Nephron progenitor cell (in vitro differentiated cells): ENCODE results near the gene C1orf198.
"Not testable (repeated sequence)": the region's sequence is repeated elsewhere in the genome, so short reads cannot be mapped to it uniquely, and the experiment has no call there.

ENCODE experiments used
- DNase-seq: peaks from one replicate; pipeline ENCODE4 v3.0.0; 2021
- H3K27ac Mint-ChIP-seq: 2 replicates; pipeline ENCODE4 v1.8.0; 2021; ENCODE audit warnings: mild to moderate bottlenecking, moderate library complexity, mixed read lengths
- H3K27me3 Mint-ChIP-seq: 2 replicates; pipeline ENCODE4 v1.8.0; 2021; ENCODE audit warnings: mild to moderate bottlenecking, low read depth, mixed read lengths; ENCODE audit not compliant: poor library complexity
- H3K36me3 Mint-ChIP-seq: 2 replicates; pipeline ENCODE4 v1.8.0; 2021; ENCODE audit warnings: low read depth, mixed read lengths
- H3K4me1 Mint-ChIP-seq: 2 replicates; pipeline ENCODE4 v1.8.0; 2021; ENCODE audit warnings: mixed read lengths
- H3K4me3 Mint-ChIP-seq: 2 replicates; pipeline ENCODE4 v1.8.0; 2021; ENCODE audit warnings: mild to moderate bottlenecking, moderate library complexity, mixed read lengths
- H3K9me3 Mint-ChIP-seq: 2 replicates; pipeline ENCODE4 v1.8.0; 2021; ENCODE audit warnings: mild to moderate bottlenecking, moderate library complexity, mixed read lengths
- TF ChIP-seq, protein P1 (sequence below): fragments of 200-600 bp; sonication (generic); IDR thresholded peaks from 2 replicates; pipeline ENCODE4 v1.5.0; 2021; ENCODE audit warnings: antibody characterized with exemption

C1orf198 gene

GRCh38 chr1:230852959-230853358 is 15.4 kb downstream of the C1orf198 start:
- DNase-seq = no peak
- TF ChIP-seq, protein P1, sequence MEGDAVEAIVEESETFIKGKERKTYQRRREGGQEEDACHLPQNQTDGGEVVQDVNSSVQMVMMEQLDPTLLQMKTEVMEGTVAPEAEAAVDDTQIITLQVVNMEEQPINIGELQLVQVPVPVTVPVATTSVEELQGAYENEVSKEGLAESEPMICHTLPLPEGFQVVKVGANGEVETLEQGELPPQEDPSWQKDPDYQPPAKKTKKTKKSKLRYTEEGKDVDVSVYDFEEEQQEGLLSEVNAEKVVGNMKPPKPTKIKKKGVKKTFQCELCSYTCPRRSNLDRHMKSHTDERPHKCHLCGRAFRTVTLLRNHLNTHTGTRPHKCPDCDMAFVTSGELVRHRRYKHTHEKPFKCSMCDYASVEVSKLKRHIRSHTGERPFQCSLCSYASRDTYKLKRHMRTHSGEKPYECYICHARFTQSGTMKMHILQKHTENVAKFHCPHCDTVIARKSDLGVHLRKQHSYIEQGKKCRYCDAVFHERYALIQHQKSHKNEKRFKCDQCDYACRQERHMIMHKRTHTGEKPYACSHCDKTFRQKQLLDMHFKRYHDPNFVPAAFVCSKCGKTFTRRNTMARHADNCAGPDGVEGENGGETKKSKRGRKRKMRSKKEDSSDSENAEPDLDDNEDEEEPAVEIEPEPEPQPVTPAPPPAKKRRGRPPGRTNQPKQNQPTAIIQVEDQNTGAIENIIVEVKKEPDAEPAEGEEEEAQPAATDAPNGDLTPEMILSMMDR = no peak
- H3K4me3 Mint-ChIP-seq = no peak overlapping the region
- H3K27me3 Mint-ChIP-seq = no peaks in the 10 kb centered on the region
- H3K36me3 Mint-ChIP-seq = peaks cover 64% of the 10 kb centered on the region
- peaks cover 60% of the 10 kb centered on the region for H3K4me1 Mint-ChIP-seq
- H3K27ac Mint-ChIP-seq = no peak overlapping the region
- H3K9me3 Mint-ChIP-seq = peaks cover 16% of the 10 kb centered on the region

- peaks cover 57% of the 10 kb centered on the region for H3K4me1 Mint-ChIP-seq
- peaks cover 16% of the 10 kb centered on the region for H3K9me3 Mint-ChIP-seq
- H3K27me3 Mint-ChIP-seq = no peaks in the 10 kb centered on the region
- TF ChIP-seq, protein P1 = no peak
- peak overlapping the region; percentile 78 for H3K27ac Mint-ChIP-seq
- peak; percentile 50 for DNase-seq
- H3K4me3 Mint-ChIP-seq = no peak overlapping the region
- H3K36me3 Mint-ChIP-seq = peaks cover 65% of the 10 kb centered on the region
Observed at GRCh38 chr1:230851291-230851691, 17.0 kb downstream of the C1orf198 start.

DNA sequence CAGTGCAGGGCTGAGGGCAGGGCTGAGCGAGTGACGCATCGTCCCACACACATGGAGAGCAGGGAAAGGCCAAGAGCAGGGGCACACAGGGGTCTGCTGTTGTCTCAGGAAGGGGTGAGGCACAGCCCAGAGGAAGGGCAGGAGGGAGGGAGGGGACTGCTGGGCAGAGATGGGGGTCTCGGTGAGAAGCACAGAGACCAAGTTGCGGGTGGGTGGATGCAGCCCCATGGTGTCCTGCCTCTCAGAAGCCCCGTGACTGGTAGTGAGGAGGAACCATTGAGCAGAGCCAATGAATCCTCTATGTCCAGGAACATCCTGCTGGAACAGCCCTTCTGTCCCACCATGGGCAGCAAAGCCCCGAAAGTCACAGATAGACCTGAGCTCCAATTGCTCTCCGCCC is 17.8 kb downstream of the C1orf198 start:
- DNase-seq = no peak
- H3K4me3 Mint-ChIP-seq = no peak overlapping the region
- no peaks in the 10 kb centered on the region for H3K27me3 Mint-ChIP-seq
- peaks cover 16% of the 10 kb centered on the region for H3K9me3 Mint-ChIP-seq
- peak overlapping the region; percentile 92 for H3K27ac Mint-ChIP-seq
- peaks cover 52% of the 10 kb centered on the region for H3K4me1 Mint-ChIP-seq
- TF ChIP-seq, protein P1 = no peak
- peaks cover 61% of the 10 kb centered on the region for H3K36me3 Mint-ChIP-seq

DNA sequence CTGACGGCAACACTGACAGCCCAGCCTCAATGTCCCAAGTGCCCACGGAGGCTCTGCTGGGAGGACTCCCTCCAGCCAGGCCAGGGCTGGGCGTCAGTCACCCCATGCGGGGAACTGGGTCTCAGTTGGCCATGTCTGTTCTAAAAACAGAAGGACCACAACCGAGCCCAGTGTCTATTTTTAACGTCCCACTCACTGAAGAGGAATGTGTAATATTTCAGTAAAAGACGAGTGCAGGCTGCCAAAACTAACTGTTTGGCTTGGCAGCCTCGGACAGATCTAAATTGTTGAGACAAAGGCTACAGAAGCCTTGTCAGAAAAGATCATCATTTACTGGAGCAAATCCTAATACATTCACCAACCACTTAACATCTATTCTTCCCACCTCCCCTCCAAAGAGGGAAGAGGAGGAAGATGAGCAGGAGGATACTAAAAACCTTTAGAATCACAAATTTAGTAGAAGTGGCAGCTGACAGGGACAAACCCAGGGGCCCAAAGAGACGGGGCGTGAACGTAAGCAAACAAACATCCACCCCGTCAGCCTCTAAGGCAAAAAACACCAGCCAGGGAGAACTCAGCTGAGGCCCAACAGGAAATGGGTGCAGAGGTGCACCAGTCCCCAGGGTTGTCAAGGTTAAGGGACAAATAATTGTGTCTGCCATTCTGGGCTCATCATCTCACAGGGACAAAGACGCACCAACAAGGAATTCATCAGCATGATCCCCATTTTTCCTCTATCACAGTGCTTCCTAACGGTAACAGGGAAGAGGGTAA is 18.7 kb downstream of the C1orf198 start:
- TF ChIP-seq, protein P1 = no peak
- peaks cover 16% of the 10 kb centered on the region for H3K9me3 Mint-ChIP-seq
- no peak for DNase-seq
- peaks cover 52% of the 10 kb centered on the region for H3K4me1 Mint-ChIP-seq
- no peak overlapping the region for H3K4me3 Mint-ChIP-seq
- peak overlapping the region; percentile 96 for H3K27ac Mint-ChIP-seq
- H3K36me3 Mint-ChIP-seq = peaks cover 56% of the 10 kb centered on the region
- no peaks in the 10 kb centered on the region for H3K27me3 Mint-ChIP-seq

DNA sequence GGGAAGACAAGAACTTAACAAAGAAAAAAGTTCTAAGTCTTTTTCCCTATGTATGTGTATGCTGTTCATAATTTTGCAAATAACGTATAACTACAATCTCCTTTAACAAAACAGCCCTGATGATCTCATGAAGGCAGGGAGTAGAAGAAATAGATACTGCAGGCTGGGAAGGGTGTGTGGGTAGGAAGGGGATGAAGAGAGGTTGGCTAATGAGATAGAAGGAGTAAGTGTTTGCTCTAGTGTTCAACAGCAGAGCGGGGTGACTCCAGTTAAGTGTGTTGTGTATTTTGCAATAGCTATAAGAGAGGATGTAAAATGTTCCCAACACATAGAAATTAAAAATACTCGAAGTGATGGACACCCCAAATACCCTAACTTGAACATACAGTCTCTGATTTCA is 20.1 kb downstream of the C1orf198 start:
- peaks cover 56% of the 10 kb centered on the region for H3K36me3 Mint-ChIP-seq
- H3K4me3 Mint-ChIP-seq = no peak overlapping the region
- H3K27me3 Mint-ChIP-seq = no peaks in the 10 kb centered on the region
- DNase-seq = no peak
- TF ChIP-seq, protein P1 = no peak
- peaks cover 12% of the 10 kb centered on the region for H3K9me3 Mint-ChIP-seq
- peak overlapping the region; percentile 9 for H3K27ac Mint-ChIP-seq
- peaks cover 52% of the 10 kb centered on the region for H3K4me1 Mint-ChIP-seq

DNA sequence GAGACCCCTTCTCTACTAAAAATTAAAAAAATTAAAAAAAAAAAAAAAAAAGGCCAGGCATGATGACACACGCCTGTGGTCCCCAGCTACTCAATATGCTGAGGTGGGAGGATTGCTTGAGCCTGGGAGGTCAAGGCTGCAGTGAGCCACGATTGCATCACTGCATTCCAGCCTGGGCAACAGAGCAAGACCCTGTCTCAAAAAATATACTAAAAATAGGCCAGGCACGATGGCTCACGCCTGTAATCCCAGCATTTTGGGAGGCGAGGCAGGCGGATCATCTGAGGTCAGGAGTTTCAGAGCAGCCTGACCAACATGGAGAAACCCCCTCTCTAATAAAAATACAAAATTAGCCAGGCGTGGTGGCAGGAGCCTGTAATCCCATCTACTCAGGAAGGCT is 23.1 kb downstream of the C1orf198 start:
- Mint-ChIP-seq H3K4me1 (peaks cover 30% of the 10 kb centered on the region), H3K36me3 (peaks cover 64% of the 10 kb centered on the region)
- H3K4me3 Mint-ChIP-seq, H3K27ac Mint-ChIP-seq, H3K9me3 Mint-ChIP-seq, H3K27me3 Mint-ChIP-seq, DNase-seq: not testable (repeated sequence)
